Endothelial cell (in vitro differentiated cells): ENCODE results near the gene SS18L1. TPM values are rescaled to one million over a fixed set of nuclear protein-coding genes. Genes with fewer than 3 reads are reported as not detected.

Experiments used
- DNase-seq: peaks from one replicate; pipeline ENCODE4 v3.0.0; 2021; ENCODE audit warnings: low spot score
- H3K27ac Mint-ChIP-seq: one replicate; pipeline ENCODE4 v1.8.0; 2021; ENCODE audit warnings: mixed read lengths, inconsistent platforms; ENCODE audit not compliant: unreplicated experiment
- H3K27me3 Mint-ChIP-seq: one replicate; pipeline ENCODE4 v1.8.0; 2021; ENCODE audit warnings: mild to moderate bottlenecking, moderate library complexity, mixed read lengths, inconsistent platforms; ENCODE audit not compliant: unreplicated experiment
- H3K36me3 Mint-ChIP-seq: one replicate; pipeline ENCODE4 v1.8.0; 2021; ENCODE audit warnings: mild to moderate bottlenecking, low read depth, mixed read lengths, inconsistent platforms; ENCODE audit not compliant: unreplicated experiment
- H3K4me1 Mint-ChIP-seq: one replicate; pipeline ENCODE4 v1.8.0; 2021; ENCODE audit warnings: mild to moderate bottlenecking, mixed read lengths, inconsistent platforms; ENCODE audit not compliant: unreplicated experiment
- H3K4me3 Mint-ChIP-seq: one replicate; pipeline ENCODE4 v1.8.0; 2021; ENCODE audit warnings: mild to moderate bottlenecking, mixed read lengths, inconsistent platforms; ENCODE audit not compliant: unreplicated experiment
- H3K9me3 Mint-ChIP-seq: one replicate; pipeline ENCODE4 v1.8.0; 2021; ENCODE audit warnings: mixed read lengths, inconsistent platforms; ENCODE audit not compliant: unreplicated experiment
- total RNA-seq: library from RNA; stranded (reverse); fragmentation: NEBNext Ultra II Directional; extraction: Animal tissue kit (Norgen Biotek cat#: 25700); gene quantifications from one replicate; pipeline ENCODE4 v1.2.1, GENCODE V29; 2021; ENCODE audit not compliant: unreplicated experiment
- TF ChIP-seq, protein P1 (sequence below): fragments of 200-600 bp; sonication (generic); IDR thresholded peaks from one replicate; pipeline ENCODE4 v1.5.0; 2021; ENCODE audit warnings: antibody characterized with exemption; ENCODE audit not compliant: unreplicated experiment

Gene SS18L1
- total RNA-seq, 1 donor from 2014 or later = 17.5 TPM

DNA sequence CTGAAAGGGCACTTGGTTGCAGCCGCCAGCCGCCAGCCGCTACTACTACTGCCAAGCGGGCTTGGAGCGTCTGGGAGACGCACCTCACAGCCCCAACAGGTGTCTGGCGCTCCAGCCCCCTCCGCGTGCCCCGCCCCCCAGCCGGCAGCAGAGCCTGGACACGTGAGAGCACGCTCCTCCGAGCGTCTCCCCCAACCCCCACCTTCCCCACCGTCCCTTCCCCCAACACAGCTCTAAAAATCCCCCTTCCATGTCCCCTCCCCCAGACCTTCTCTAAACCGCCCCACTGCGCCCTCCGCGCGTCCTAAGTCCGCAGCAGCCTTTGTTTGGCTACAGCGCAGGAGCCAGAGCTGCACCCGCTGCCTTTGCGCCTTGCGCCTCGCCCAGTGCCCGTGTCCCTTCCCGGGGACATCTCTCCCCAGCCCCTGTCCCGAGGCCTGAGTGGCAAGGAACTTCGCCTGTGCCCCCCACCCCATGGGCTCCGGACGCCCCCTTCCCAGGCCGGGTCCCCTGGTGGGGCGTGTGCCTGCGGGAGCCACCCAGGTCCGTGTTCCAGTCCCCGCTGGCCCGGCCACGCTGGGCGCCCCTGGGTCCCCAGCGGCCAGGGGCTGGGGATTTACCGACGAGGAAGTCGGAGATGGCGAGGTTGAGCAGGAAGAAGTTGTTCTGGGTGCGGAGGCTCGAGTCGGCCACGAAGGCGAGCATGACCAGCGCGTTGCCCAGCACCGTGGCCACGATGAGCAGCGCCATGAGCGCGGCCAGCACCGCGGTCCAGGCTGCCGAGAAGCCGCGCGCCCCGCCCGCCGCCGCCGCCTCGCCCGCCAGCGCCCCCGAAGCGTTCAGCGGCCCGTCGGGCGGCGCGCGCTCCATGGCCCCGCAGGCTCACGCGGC lies 75.8 kb downstream of the SS18L1 start:
- H3K4me3 Mint-ChIP-seq = no peak overlapping the region
- H3K27me3 Mint-ChIP-seq = peaks cover 8% of the 10 kb centered on the region

DNA sequence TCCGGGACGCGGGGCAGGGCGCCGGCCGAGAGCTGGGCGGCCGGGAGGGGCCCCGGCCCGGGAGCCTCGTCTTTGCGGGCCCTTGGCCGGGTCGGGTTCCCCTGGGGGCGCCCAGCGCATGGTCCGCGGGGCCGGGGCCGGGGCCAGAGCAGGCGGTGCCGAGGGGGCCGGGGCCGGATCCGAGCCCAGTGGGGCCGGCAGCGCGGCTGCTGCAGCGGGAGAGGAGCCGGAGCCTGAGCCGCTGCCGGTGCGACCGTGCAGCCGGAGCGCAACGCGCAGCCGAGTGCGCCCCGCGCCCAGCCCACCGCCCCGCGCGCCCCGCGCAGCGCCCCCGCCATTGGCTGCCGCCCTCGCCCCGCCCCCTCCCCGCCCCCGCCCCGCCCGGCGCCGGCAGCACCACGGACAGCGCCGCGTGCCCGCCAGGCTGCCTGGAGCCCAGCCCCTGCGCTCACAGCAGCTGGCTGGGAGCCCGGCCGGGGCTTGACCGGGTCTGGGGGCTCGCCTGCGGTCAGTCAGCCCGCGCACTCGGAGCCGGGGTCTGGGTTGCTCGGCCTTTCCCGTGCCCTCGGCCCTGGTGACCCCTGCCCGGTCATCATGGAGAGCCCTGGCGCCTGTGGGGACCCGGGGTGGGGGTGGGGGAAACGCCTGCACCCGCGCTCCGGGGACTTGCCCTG lies 76.6 kb downstream of the SS18L1 start, which contains the start of gene HRH3:
Gene HRH3 (minus strand): TSS at position 287 of the 674 bp plus-strand sequence. CDS start 308 bp downstream, outside the sequence.
- Mint-ChIP-seq H3K27me3 (peaks cover 13% of the 10 kb centered on the region), H3K4me3 (peak within 1 kb of the TSS; percentile 71), H3K4me1 (peaks cover 2% of the 10 kb centered on the region), H3K27ac (no peak within 1 kb of the TSS), H3K36me3 (no peaks in the 10 kb centered on the region), H3K9me3 (no peaks in the 10 kb centered on the region)
- peak; percentile 79 for DNase-seq
- TF ChIP-seq, protein P1, sequence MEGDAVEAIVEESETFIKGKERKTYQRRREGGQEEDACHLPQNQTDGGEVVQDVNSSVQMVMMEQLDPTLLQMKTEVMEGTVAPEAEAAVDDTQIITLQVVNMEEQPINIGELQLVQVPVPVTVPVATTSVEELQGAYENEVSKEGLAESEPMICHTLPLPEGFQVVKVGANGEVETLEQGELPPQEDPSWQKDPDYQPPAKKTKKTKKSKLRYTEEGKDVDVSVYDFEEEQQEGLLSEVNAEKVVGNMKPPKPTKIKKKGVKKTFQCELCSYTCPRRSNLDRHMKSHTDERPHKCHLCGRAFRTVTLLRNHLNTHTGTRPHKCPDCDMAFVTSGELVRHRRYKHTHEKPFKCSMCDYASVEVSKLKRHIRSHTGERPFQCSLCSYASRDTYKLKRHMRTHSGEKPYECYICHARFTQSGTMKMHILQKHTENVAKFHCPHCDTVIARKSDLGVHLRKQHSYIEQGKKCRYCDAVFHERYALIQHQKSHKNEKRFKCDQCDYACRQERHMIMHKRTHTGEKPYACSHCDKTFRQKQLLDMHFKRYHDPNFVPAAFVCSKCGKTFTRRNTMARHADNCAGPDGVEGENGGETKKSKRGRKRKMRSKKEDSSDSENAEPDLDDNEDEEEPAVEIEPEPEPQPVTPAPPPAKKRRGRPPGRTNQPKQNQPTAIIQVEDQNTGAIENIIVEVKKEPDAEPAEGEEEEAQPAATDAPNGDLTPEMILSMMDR = no peak

More for the DNA sequence above, 75.8 kb downstream of the SS18L1 start:
- Mint-ChIP-seq H3K4me1 (peaks cover 2% of the 10 kb centered on the region), H3K27ac (no peak overlapping the region), H3K9me3 (no peaks in the 10 kb centered on the region), H3K36me3 (no peaks in the 10 kb centered on the region)
- DNase-seq = no peak
- TF ChIP-seq, protein P1 = no peak

DNA sequence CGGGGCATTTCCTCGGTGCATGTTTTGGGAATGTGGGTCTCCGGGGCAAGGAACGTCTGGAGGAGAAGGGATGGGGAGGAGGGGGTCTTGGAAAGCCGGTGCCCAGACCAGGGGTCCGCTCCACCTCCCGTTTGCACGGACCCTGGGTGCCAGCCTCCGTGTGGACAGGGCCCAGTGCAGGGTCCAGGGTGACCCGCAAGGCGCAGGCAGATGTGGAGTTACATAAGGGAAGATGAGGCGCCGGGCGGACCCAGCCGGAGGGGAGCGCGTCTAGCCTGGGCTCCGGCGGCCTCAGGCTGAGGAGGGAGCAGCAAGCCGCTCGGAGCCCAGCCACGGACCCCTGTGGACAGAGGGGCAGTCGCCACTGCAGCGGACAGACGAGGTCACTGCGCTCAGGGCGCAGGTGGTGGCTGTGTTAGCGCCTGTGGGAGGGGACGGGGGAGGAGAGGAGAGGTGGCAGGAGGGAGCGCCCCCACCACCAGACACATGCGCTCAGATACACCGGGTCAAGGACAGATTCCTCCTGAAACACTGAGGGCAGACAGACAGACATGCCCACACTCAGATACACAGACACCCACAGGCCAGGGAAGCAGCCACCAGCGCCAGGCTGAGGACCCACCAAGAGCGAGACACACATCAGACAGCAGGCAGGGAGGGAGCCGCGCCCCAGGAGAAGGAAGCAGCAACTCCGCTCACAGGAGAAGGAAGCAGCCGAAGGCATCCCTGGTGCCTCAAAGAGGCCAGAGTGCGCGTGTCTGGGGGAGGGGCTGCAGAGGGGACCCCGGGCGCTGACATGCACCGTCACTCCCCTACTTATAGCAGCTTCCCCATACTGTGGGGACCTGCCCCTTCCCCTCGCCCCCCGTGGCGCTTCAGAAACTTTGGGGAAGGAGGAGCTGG lies 77.3 kb downstream of the SS18L1 start:
- Mint-ChIP-seq H3K27me3 (peaks cover 14% of the 10 kb centered on the region), H3K36me3 (no peaks in the 10 kb centered on the region), H3K4me1 (peaks cover 2% of the 10 kb centered on the region), H3K27ac (no peak overlapping the region), H3K9me3 (no peaks in the 10 kb centered on the region), H3K4me3 (peak overlapping the region; percentile 71)
- TF ChIP-seq, protein P1 = no peak
- no peak for DNase-seq

DNA sequence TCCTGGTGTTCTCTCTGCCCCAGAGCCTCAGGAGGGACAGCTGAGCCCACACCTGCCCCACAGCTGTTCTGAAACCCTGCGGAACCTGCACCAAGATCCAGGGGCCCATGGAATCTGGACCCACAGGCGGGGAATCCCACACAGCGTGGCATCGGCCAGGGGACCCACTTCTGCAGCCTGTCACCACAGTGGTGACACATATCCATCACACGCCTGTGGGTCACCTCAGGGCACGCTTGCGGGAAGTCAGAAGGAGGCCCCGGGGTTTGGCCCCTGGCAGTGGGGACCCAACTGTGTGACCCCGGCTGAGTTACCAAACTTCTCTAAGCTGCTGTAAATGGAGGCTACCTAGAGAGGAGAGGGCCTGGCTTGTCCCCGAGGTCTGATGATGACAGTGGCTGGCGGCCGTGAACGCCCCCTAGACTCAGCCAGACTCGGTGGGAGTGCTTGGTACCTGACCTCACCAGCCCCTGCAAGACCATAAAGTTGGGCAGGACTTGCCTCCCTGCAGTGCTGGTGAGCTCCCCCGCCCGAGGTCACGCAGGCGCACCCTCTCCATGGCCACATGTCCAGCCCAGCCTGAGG lies 78.8 kb downstream of the SS18L1 start:
- Mint-ChIP-seq H3K9me3 (no peaks in the 10 kb centered on the region), H3K4me3 (no peak overlapping the region), H3K27ac (no peak overlapping the region), H3K36me3 (no peaks in the 10 kb centered on the region), H3K27me3 (peaks cover 12% of the 10 kb centered on the region), H3K4me1 (peaks cover 2% of the 10 kb centered on the region)
- TF ChIP-seq, protein P1 = no peak
- DNase-seq = no peak
